Raji (cell line): ENCODE measurements around the gene MICU1.

Experiments
- POLR2A ChIP-seq: IDR thresholded peaks from 2 replicates; pipeline ENCODE4 v1.6.1; 2011; ENCODE audit warnings: low read depth, low read length, control low read depth; ENCODE audit not compliant: insufficient read depth

The MICU1 gene

DNA sequence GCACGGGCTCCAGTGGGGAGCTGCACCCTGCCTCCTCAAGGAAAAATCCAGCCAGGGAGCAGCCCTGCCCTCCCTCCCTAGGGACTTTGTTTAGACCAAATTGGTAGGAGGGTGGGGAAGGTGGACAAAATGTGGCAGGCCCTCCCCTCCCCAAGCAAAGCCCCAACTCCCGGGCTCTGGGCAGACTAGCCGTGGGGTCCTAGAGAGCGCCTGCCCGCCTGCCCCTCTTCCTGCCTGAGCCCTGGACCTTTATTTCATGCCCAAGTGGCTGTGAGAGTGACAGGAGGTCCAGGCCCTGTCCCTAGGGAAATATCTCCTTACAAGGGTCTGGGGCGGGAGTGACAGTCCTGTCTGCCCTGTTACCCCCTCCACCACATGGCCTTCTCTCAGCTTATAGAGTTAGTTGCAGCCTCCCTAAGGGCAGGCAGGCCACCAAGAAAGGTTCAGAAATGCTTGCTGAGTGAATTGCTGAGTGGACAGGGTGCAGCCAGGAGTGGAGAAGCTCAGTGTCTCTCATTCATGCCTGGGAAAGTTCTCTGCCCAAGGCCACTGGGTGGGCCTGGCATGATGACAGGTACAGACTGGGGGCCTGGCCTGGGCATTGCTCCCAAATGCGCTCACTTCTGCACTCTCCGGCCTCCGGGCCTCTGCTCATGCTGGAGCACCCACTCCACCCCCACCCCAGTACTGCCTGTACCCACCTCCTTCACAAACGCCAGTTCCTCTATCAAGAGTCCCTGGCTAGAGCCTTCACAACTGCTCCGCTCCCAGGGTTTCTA, 296.4 kb downstream of the MICU1 start:
- no peak for TF ChIP-seq POLR2A

DNA sequence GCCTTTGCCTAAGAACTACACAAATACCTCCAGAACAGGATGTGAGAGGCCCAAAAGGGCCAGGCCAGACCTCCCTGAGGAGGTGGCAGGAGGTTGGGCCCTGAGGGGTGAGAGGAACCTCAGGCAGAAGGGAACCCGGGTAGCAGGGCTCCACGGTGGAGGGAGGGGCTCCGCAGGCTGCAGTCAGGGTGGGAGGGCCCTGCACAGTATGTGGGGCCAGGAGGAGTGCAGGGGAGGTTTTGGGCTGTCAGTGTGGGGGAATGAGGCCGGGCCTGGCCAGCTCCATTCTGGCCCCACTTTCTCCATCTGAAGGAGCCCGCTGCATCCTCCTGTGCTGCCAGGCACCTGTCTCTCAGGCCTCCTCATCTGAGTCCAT, 297.1 kb downstream of the MICU1 start:
- TF ChIP-seq POLR2A: no peak

DNA sequence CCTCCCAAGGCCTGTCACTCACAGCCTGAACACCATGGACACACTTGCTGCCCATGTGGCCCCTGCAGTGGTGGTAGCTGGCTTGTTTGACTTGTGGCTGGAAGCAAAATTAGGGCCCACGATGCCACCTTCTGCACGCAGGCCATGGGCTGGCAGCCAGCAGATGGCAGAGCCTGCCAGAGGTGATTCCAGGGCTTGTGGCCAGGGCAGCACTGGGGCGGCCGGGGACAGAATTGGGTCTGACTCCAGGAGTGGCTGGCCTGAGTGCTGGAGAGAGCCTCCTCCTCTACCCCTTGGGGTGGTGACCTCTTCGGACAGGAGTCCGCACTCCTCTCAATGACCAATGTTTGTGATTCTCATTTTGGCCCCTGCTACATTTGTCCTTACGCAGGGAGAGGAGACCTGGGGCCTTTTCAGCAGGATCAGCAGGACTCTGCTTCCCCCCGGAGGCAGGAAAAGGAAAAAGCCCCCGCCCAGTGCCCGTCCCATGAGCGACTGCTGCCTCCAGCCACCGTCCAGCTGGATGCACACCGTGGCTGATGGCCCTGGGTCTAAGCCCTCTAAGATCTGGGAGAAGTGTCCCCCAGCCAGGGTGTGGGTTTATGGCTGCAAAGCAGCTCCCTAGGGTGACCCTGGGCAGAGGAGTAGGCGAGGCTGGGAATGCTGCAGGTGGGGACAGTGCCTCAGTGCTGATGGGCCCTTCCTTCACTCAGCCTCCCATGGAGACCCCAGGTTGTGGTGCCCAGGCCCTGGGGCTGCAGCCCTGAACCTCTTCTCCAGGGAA, 297.6 kb downstream of the MICU1 start:
- TF ChIP-seq POLR2A: no peak

DNA sequence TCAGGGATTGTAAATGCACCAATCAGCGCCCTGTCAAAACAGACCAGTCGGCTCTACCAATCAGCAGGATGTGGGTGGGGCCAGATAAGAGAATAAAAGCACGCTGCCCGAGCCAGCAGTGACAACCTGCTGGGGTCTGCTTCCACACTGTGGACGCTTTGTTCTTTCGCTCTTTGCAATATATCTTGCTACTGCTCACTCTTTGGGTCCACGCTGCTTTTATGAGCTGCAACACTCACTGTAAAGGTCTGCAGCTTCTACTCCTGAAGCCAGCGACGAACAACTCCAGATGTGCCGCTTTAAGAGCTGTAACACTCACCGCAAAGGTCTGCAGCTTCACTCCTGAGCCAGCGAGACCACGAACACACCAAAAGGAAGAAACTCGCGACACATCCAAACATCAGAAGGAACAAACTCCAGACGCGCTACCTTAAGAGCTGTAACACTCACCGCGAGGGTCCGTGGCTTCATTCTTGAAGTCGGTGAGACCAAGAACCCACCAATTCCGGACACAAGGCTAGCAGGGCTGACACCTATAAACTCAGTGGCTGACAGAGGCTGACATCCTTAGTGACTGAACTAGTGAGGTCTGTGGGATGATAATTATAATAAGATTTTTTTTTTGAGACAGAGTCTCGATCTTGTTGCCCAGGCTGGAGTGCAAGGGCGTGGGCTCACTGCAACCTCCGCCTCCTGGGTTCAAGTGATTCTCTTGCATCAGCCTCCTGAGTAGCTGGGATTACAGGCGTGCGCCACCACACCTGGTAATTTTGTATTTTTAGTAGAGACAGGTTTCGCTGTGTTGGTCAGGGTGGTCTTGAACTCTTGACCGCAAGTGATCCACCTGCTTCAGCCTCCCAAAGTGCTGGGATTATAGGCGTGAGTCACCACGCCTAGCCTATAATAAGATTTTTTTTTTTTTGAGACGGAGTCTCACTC, 298.9 kb downstream of the MICU1 start:
- TF ChIP-seq POLR2A: peak; percentile 39; the same call in 1 of the 2 replicates

DNA sequence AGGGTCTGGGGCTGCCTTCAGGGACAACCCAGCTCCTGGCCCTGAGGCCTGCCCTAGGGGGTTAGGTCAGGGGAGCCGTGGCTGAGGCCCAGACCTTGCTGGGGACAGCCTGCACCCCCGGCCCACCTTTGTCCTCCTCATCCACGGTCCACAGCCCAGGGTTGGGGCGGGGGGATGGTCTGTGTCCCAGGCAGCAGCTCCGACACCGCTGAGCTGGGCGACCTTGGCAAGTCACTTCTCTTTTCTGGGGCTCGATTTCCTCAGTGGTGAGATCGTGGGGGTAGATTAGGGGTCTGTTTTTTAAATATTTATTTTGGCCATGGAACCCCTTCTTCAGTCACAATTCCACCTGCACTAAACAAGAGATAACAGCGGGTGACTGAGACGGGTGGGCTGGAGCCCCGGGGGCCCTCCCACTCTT, 302.1 kb downstream of the MICU1 start:
- TF ChIP-seq POLR2A: no peak

DNA sequence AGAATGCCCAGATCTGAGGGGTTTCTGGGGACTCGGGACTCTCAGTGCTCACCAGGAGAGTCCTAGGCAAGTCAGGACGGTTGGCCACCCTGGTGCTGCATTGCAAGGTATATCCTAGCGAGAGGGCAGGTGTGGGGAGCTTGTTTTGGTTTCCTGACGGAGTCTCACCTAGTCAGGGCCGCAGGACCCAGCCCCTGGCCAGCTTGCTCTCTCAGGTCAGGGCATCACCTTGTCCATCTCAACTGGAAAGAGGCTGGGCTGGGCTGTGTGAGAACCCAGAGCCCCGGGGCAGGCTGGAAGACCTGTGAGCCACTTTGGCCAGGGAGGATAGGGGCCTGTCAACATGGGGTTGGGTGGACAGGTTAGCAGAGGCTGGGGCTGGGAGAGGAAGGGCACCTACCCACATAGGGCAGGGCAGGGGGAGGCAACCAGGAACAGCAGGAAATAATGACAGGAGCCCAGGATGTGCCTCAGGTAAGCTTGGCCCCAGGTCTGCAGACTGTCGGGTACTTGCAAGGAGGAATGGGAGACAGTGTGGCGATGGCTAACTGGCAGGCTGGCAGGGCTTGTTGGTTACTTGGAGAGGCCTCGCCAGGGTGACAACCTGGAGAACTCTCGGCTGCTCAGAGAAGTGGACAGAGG, 302.6 kb downstream of the MICU1 start:
- no peak for TF ChIP-seq POLR2A

DNA sequence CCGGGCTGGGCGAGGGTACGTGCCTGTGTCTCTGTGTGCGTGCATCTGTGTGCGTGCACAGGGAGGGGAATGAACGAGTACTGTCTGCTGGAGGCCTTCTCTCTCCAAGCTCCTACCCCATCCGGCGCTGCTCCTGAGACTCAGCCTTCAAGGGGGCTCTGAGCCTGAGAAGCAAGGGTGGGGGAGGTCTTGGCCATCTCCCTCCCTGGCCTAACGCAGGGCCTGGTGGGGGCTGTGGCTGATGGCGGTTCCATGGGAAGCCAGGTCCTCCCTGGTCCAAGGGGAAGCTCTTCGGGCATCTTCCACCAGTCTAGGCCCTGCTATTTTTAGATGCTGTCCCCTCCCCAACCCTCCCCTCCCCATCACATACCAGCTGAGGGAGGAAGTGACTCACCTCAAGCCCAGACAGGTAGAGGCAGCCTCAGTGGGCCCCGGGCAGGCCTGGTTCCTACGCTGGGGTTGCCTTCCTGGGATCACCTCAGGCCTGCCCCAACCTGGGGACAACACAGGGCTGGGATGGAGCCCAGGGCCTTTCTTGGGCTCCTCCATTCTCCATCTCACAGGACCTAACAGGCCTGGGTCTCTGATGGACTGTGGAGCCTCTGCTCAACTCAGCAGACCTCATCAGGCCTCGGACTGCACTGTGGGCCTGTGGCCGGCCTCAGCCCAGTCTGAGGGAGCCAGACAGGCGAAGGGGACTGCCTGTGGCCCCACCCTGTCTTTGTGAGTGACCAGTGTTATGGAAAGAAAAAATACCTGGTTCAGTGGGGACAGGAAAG, 303.4 kb downstream of the MICU1 start:
- no peak for TF ChIP-seq POLR2A

DNA sequence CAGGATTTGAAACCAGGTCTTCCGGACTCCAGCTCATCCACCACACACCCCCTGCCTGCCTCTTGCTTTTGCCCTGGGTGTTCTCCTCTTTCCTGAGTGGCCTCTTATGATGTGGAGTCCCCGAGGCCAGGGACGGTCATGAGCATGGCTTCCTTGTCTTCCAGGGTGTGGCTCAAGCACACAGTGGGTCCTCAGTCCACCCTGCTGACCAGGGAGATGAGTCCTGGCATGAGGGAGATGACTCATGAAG, 303.9 kb downstream of the MICU1 start:
- no peak for TF ChIP-seq POLR2A

DNA sequence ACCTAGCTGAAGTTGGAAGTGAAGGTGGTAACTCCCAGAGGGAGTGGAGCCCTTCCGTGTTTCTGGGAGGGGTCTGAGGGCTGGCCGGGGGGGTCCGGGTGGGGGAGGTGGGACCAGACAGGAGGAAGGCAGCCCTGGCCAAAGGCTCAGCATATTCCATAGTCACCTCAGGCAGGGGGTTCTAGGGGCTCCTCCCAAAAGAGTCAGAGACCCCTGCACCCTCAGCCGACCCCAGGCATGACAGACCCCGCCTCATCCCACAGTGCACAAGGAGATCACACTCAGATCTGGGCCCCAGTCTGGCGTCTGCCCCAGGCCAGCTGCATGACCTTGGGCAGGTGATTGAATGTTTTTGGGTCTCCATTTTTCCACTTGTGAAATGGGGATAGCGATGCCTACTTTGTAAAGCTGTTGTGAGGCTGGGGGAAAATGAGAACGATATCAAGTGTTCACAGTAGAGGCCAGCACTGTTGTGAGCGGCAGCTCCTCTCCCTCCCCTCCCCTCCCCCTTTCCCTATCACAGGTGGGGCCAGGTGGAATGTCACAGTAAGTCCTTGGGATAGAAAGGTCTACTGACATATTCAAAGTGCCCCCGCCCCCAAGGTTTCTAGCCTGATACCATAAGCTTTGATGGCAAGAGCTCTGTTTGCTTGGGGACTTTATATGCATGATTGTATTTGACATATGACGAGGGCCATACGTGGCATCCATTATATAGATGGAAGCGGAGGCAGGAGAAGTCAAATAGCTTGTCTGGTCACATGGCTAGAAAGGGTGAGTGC, 304.4 kb downstream of the MICU1 start:
- no peak for TF ChIP-seq POLR2A

DNA sequence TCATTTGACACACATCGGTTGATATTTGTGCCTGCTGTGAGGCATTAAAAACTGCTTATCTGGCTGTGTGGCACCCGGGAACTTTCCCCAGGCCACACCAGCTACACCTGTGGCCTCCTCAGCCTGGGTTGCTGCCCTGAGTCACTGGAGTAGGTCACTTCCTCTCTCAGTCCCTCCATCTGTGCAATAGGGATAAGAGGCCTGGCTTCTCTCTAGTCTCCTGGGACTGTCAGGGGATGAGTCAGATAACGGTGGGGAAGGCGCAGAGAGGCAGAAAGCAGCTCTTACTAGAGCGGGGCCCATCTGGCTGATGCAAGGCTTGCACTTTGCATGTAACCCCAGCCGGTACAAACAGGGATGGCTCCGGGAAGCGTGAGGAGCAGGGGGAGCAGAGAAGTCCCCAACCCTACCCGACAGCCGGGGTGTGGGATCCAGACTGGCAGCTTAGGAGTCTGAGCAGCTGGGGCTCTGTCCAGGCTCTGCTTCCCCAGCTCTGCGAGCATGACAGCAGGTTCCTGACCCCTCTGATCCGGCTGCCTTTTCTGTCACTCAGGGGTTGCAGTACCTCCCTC, 305.1 kb downstream of the MICU1 start:
- peak; percentile 64; the same call in 1 of the 2 replicates for TF ChIP-seq POLR2A

DNA sequence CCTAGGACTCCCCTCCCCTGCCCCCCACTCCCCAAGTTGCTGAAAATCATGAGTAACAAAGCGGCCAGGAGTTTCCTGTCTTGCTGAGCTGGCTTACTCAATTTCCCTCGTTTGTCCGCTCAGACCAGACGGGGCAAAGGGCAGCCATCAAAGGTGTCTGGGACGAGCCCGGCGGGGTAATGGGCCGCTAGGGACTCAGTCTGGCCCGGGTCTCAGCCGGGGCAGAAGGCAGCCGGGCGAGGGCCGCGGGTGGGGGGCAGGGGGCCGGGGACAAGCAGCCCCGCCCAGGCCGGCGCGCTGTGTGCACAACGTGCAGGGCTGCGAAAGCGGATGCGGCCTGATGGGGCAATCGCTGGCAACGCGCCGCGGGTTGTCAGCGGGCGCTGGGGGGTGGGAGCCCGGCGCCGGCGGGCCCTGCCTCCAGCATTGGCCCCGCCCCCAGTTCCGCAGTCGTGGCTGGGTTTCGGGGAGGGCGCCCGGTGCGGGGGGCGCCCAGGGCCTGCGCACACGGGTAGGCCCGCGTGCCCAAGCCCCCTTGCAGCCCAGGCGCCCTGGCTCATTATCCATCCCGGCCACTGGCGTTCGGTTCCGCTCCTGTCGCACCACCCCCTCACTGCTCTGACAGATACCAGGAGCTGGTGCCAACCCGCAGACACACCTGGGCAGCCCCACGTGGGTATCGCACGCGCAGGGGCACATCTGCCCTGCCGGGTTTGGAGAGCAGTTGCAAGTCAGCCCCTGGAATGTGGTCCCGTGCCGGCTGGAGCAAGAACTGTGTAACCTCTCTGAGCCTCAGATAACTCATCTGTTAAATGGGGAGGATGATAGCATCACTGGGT, 306.2 kb downstream of the MICU1 start:
- peak; percentile 61; the same call in 1 of the 2 replicates for TF ChIP-seq POLR2A
